RKO (cell line): Measurements from ENCODE around the gene ZNF451.
"Not testable (repeated sequence)": the region's sequence is repeated elsewhere in the genome, so short reads cannot be mapped to it uniquely, and the experiment has no call there.

ENCODE experiments used
- DNase-seq: peaks from one replicate; pipeline ENCODE4 v3.0.0-alpha.2; 2016; ENCODE audit warnings: low spot score

Gene ZNF451

GRCh38 chr6:57089687-57090457, at the start of gene ZNF451:
ZNF451 (plus strand) TSS chr6:57090188; CDS start chr6:57090254, 66 bp downstream.
- DNase-seq: peak; percentile 96

DNA sequence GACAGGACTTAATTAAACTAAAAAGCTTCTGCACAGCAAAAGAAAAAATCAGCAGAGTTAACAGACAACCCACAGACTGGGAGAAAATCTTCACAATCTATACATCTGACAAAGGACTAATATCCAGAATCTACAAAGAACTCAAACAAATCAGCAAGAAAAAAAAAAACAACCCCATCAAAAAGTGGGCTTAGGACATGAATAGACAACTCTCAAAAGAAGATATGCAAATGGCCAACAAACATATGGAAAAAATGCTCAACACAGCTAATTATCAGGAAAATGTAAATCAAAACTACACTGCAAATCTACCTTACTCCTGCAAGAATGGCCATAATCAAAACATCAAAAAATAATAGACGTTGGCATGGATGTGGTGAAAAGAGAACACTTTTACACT, 45.9 kb upstream of the ZNF451 start:
- DNase-seq: not testable (repeated sequence)

GRCh38 chr6:57044568-57044967, 45.4 kb upstream of the ZNF451 start:
- DNase-seq: no peak

DNA sequence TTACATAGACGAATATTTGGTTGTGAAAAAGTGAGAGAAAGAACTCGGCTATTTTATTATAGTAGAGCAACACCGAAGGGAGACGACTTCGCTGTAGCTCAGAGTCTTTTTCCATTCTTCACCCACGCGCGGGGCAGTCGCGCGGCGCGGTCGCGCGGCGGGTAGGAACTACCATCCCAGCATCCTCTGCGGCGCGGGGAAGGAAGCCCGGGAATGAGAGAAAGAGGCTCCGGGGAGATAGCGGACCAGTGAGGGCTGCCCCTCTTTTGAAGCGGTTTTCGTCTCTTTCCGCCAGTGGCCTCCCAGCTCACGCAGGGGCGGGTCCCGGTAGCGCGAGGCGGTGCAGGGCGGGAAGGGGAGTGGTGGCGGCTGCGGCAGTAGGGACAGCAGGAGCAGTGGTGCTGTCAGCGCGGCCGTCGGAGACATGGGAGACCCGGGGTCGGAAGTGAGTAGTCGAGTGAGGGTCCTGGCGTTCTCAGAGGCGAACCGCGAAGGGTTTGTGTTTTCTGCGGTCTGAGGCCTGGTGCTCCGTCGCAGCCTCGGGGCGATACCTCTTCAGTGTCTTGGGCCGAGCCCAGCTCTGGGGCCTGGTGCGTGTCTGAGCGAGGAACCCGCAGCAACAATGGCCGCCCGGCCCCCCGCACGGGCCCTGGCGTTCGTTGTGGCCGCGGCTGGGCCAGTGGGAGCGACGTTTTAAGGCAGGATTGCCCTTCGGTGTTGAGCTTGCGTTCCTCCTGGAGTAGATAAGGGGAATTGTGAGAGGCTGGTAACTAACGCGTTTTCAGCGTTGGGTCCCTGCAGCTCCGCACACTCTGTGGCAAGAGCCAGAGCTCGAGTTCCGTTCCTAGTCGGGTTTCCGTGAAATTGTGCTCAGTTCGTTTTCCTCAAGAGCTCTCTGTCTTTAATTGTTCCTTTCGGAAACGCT, 43.4 kb upstream of the ZNF451 start, which contains the start of gene KIAA1586:
KIAA1586 (plus strand) TSS at position 362 of the 925 bp plus-strand sequence; CDS start at position 425, 63 bp downstream.
- DNase-seq: peak; percentile 83

DNA sequence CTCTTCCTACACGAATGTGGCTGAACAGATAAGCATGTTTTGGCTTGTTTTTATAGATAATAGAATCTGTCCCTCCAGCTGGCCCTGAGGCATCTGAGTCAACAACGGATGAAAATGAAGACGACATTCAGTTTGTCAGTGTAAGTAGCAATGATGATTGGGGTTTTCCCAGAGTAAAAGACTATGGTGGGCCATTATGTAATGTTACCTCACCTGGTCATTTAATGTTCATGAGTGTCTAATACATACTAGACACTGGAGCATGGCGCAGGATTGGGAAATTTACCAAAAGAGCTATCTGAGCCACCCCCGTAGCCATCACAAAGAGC, 42.8 kb upstream of the ZNF451 start:
- not testable (repeated sequence) for DNase-seq

DNA sequence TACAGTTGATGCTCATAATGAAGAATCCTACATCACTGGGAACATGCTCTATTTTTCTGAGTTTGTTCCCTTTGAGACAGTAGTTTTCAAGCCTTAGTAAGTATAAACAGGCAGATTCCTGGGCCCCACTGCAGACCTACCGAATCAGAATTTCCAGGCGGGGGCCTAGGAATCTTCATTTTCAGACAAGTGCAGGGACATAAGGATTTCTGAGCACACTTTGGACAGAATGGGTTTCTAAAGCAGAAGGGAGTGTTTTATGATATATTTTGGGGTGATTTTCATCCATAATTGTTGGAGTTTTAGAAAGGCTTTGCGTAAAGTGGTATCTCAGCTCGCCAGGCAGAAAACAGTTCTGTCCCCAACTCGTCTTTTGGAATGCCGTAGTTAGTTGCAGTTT, 42.1 kb upstream of the ZNF451 start:
- not testable (repeated sequence) for DNase-seq

DNA sequence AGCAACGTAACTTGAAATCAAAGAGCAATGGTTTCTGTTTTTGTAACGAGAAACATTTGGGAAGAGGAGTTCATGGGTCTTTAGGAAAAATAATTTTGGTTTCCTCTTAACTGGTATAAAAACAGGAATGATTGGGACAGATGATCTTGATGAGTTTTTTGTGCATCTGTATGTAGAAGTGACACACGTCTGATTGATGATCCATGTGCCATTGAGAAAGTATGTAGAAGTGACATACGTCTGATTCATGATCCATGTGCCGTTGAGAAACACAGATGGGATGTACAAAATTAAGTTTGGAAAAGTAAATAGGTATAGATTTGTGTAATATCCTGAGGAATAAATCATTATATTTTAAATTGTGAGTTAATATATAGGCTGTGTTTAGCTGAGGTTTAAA, 41.4 kb upstream of the ZNF451 start:
- DNase-seq: peak; percentile 89

DNA sequence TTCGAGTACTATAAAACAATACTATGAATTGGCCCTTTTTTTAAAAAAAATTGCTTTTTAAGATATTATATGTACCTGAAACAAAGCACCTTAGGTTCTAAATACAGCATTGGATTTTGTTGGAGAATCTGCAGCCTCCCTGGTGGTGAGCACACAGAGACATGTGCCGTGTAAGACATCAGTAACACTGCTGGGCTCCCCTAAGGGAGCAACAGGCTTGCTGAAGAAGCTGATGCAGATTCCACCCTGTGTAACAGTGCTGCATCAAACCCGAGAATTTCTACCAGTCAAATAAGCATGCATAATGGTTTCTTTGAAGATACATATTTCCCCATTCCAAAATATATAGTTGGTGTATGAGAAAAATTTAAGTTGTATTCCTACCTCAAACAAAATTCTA, 26.1 kb upstream of the ZNF451 start:
- DNase-seq: no peak

DNA sequence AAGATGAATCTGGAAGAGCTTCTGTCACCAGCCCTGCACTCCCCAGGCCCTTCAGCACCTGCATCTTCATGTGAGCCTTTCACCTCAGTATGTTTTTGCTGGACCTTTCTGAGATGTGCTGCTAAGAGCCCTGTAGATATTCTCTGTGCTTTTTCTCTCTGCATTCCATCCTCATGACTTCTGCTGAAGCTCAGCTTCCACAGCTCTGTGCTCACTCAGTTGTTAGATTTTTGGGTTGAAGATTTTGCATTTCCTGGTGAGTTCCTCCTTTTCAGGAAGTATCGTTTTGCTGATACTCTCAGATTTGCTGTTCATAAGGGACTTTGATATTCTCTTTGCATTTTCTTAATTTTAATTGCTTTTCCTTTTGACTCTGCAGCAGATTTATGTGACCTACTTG, 25.2 kb upstream of the ZNF451 start:
- DNase-seq: no peak

DNA sequence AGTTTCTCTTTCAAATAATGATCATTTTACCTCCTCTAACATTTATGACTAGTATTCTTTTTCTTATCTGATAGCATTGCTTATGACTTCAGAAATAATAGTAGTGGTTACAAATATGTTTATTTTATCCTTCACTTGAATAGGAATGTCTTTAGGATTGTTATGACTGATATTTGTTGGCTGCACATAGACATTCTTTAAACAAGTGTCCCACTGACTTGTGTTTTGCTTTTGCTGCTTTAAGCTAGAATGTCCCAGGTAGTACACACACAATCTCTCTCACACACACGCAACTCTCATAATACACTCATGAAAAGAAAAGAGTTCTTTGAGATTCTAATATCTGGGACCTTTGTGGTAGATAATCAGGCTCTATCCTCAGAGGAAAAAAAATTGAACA, 21.9 kb upstream of the ZNF451 start:
- DNase-seq: no peak

DNA sequence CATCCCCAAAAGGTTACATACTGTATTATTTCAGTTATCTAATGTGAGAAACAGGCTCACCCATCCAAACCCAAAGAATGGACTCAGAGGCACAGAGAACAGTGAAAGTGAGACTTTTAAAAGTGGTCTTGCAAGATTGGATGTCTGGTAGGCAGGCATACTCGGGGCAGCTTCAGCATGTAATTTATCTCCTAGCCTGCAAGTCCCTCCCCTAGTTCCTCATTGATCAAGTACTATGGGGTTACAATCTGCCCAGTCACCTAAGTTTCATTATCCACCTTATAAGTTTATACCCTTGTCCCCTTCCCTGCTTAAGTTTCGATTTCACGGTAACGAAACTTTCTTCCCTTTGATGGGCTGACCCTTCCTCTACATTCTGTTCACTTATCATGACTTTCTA, 20.8 kb upstream of the ZNF451 start:
- no peak for DNase-seq

- DNase-seq: no peak
These were observed 20.1 kb upstream of the ZNF451 start for GRCh38 chr6:57069920-57070331.

DNA sequence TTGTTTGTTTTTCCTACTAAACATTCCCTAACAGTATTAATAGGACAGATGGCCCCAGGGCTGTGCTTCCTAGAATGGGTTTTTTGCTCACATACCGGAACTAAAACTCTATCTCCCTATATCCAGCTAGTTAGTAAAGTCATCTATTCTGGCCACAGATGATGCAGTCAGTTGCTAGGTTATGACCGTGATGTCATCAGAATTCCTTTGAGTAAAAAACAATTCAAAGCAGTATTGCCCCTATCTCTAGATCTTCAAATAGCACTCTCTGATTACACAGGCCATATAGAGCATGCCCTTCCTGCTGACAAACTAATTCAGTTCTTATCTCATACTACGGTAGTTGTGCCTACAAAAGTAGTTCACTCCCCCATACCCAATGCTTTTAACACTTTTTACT, 17.9 kb upstream of the ZNF451 start:
- no peak for DNase-seq

DNA sequence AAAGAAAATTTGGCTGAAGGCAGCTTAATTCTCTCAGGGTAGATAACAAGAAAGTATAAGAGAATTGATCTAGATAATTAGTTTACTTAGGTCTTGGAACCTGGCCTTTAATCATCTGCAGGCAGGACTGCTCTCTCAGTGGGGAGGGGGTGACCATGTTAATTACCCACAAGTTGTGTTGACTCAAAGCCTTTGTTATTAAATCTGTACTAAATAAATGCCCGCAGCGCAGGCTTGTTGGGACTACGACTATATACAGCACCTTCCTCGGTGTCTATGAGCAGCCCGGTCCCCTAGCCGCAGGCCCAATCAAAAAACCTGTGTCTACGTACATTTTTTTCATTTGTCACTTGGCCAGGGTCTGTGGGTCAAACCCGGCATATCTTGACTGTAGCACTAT, 15.6 kb upstream of the ZNF451 start:
- DNase-seq: no peak

DNA sequence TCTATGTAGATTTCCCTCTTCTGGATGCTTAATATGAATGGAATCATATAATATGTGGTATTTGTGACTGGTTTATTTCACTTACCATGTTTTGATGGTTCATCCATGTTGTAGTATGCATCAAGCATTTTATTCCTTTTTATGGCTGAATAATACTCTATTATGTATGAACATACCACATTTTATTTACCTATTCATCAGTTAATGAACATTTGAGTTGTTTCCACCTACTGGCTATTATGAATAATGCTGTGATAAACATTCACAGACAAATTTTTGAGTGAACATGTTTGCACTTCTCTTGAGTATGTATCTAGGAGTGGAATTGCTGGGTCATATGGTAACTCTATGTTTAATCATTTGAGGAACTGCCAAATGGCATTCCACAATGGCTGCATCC, 14.9 kb upstream of the ZNF451 start:
- DNase-seq: no peak

GRCh38 chr6:57078531-57079207, 11.3 kb upstream of the ZNF451 start:
- DNase-seq: no peak

DNA sequence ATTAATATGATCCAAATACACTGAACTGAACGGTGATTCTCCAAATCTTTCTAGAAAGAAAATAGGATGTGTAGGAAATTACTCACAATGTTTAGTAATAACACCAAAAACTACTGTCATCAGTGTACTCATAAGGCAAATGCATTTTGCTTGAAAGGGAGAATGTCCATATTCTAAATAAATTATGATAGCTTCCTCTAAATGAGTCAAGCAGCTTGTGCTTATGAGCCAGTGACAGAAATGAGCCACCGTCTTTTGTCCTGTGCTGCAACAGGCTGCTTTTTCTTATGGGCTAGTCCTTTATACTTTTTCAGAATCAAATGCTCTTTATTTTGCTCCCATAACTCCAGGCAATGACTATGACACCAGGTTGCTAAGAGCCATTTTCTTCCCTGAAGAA, 4.5 kb upstream of the ZNF451 start:
- DNase-seq: no peak

GRCh38 chr6:57086843-57087242, 3.1 kb upstream of the ZNF451 start:
- no peak for DNase-seq

GRCh38 chr6:57087916-57088315, 2.1 kb upstream of the ZNF451 start:
- no peak for DNase-seq

DNA sequence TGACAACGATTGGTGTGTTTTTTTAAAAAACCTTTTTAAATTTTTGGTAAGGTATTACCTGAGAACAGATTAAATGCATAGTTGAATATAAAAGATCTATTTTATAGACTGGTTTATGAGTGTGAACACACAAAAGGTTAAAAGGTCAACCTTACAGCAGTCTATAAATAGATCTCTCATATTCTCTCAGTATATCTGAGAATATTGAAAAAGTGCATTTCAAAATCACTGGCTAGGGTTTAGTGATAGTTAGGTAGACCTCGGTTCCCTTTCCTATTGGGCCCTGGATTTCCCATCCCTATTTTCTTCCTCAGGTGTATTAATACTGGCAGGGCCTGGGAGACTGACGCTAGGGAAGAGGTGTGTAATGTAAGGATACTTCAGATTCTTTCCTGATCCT, 723 bp upstream of the ZNF451 start:
- no peak for DNase-seq

DNA sequence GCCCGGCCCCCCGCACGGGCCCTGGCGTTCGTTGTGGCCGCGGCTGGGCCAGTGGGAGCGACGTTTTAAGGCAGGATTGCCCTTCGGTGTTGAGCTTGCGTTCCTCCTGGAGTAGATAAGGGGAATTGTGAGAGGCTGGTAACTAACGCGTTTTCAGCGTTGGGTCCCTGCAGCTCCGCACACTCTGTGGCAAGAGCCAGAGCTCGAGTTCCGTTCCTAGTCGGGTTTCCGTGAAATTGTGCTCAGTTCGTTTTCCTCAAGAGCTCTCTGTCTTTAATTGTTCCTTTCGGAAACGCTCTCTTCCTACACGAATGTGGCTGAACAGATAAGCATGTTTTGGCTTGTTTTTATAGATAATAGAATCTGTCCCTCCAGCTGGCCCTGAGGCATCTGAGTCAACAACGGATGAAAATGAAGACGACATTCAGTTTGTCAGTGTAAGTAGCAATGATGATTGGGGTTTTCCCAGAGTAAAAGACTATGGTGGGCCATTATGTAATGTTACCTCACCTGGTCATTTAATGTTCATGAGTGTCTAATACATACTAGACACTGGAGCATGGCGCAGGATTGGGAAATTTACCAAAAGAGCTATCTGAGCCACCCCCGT, 575 bp downstream of the ZNF451 start:
- not testable (repeated sequence) for DNase-seq

- DNase-seq: peak; percentile 24
These were observed 1.4 kb downstream of the ZNF451 start for GRCh38 chr6:57091375-57091774.
